Measurements from ENCODE around the gene NT5C. TPM values are rescaled to one million over a fixed set of nuclear protein-coding genes. Genes with fewer than 3 reads are reported as not detected.
A peak's percentile ranks its signal among the peaks of the same experiment; 100 is the strongest.

The NT5C gene
- total and polyA plus RNA-seq, 11 donors, result 15.9 to 56.0 (median 24.7) TPM

GRCh38 chr17:75115555-75115954, 16.0 kb downstream of the NT5C start:
- Histone ChIP-seq H3K36me3 (peaks cover 0 to 11% (median 3%) of the 10 kb centered on the region in 9 donors), H3K27ac (peak overlapping the region in 2 of 12 donors; percentile 89 to 93), H3K4me3 (no peak overlapping the region), H3K9me3 (no peaks in the 10 kb centered on the region), H3K4me1 (peaks cover 0 to 43% (median 23%) of the 10 kb centered on the region in 12 donors), H3K27me3 (no peaks in the 10 kb centered on the region)
- TF ChIP-seq, protein P1, sequence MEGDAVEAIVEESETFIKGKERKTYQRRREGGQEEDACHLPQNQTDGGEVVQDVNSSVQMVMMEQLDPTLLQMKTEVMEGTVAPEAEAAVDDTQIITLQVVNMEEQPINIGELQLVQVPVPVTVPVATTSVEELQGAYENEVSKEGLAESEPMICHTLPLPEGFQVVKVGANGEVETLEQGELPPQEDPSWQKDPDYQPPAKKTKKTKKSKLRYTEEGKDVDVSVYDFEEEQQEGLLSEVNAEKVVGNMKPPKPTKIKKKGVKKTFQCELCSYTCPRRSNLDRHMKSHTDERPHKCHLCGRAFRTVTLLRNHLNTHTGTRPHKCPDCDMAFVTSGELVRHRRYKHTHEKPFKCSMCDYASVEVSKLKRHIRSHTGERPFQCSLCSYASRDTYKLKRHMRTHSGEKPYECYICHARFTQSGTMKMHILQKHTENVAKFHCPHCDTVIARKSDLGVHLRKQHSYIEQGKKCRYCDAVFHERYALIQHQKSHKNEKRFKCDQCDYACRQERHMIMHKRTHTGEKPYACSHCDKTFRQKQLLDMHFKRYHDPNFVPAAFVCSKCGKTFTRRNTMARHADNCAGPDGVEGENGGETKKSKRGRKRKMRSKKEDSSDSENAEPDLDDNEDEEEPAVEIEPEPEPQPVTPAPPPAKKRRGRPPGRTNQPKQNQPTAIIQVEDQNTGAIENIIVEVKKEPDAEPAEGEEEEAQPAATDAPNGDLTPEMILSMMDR (IDR thresholded peaks at IDR 0.05), result no peak
- no peak for TF ChIP-seq POLR2A (IDR thresholded peaks at IDR 0.05)
- no peak for DNase-seq
- intact Hi-C loops (cut with DNase I), result loop anchor here in 6 of 10 donors (2.0 to 10.0 kb wide), 8 partner anchors 15 to 299 kb away; partner anchors contain the start of genes NT5C (in 1 of the 6) and NUP85 (in 1 of the 6)
- no peak for ATAC-seq

- Histone ChIP-seq H3K9me3 (no peaks in the 10 kb centered on the region), H3K4me1 (peaks cover 0 to 45% (median 26%) of the 10 kb centered on the region in 12 donors), H3K4me3 (peak overlapping the region; percentile 14 to 69 (median 56)), H3K36me3 (peaks cover 0 to 10% (median 0%) of the 10 kb centered on the region in 9 donors), H3K27me3 (no peaks in the 10 kb centered on the region), H3K27ac (peak overlapping the region; percentile 55 to 93 (median 88))
- 38 to 54% (median 45%) methylated on average over 19 of the region's 19 CpGs for WGBS, 4 donors
- no peak for ATAC-seq
- intact Hi-C loops (cut with DNase I), result loop anchor here (1.0 to 10.0 kb wide), 15 partner anchors 16 to 300 kb away; partner anchors contain the start of genes NT5C (in 2 of the 10), NUP85 (in 2 of the 10), GRB2 (in 1 of the 10) and SUMO2 (in 1 of the 10)
- no peak for DNase-seq
- no peak for TF ChIP-seq POLR2A (IDR thresholded peaks at IDR 0.05)
- TF ChIP-seq, protein P1 (IDR thresholded peaks at IDR 0.05), result no peak
Observed at GRCh38 chr17:75114552-75115314, 16.8 kb downstream of the NT5C start.

- H3K27me3 ChIP-seq, result no peaks in the 10 kb centered on the region
- DNase-seq, result peak; percentile 89 to 93 (median 91)
- TF ChIP-seq, protein P1 (IDR thresholded peaks at IDR 0.05), result peak; percentile 92 to 99 (median 96)
- peak in 1 of 2 donors; percentile 29 for TF ChIP-seq POLR2A (IDR thresholded peaks at IDR 0.05)
- 6 to 13% (median 9%) methylated on average over 17 to 22 of the region's 22 CpGs for WGBS, 4 donors
- no peaks in the 10 kb centered on the region for H3K9me3 ChIP-seq
- ATAC-seq, result peak; percentile 70 to 88 (median 78)
- H3K36me3 ChIP-seq, result peaks cover 0 to 10% (median 0%) of the 10 kb centered on the region in 9 donors
- peak overlapping the region; percentile 55 to 93 (median 88) for H3K27ac ChIP-seq
- peaks cover 3 to 52% (median 30%) of the 10 kb centered on the region in 12 donors for H3K4me1 ChIP-seq
- H3K4me3 ChIP-seq, result peak overlapping the region; percentile 14 to 69 (median 56)
- intact Hi-C loops (cut with DNase I), result loop anchor here in 9 of 10 donors (1.0 to 10.0 kb wide), 15 partner anchors 17 to 301 kb away; partner anchors contain the start of genes NT5C (in 2 of the 9), NUP85 (in 2 of the 9), GRB2 (in 1 of the 9) and SUMO2 (in 1 of the 9)
Observed at GRCh38 chr17:75113798-75114551, 17.6 kb downstream of the NT5C start.
